HL-60/S4 treated with retinoic acid at 250 ng/mL for 4 days and 3 days (cell line): ENCODE measurements around the gene PATE3.

Source experiments
- in situ Hi-C: fragments of 300-500 bp; cut with MboI; formaldehyde crosslinking; loops from 2 replicates; pipeline ENCODE4 v1.7.0; 2022; ENCODE audit warnings: low sequenced_read_pairs

The PATE3 gene

DNA sequence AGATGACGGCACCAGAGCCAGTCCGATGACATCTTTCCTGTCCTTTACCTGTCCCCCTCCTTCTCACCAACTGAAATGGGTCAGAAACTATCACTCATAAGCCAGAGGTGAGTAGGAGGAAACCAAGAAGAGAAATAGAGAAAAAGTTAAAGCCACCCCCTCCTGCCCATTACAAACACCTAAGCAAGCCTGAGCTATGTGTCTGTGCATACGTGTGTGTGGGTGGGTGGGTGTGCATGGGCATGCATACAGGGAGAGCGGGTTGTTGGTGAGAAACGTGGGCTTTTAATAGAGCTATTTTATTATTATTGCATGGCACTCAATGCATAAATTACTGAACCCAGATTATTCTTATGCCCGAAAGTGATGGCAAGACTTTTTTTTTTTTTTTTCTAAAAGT, 47.8 kb downstream of the PATE3 start:
- in situ Hi-C loops = no loop called here
